Liver (tissue), 9 donors: Measurements from ENCODE around the gene SH3PXD2B. TPM values are rescaled to one million over a fixed set of nuclear protein-coding genes. Genes with fewer than 3 reads are reported as not detected.

Experiments
- DNase-seq: peaks from one replicate; pipeline ENCODE4 v3.0.0-alpha.2; 2017; ENCODE audit warnings: low spot score
- H3K27ac ChIP-seq, 2 donors: one replicate each; pipeline ENCODE4 v1.7.0; 2013; ENCODE audit warnings: inconsistent platforms in 2 of 2, low read length in 2 of 2, control low read depth in 1 of 2, low read depth in 1 of 2, mild to moderate bottlenecking in 1 of 2
- H3K27me3 ChIP-seq, 4 donors: one replicate each; pipeline versions ENCODE4 v1.6.1 to v1.7.0; 2013; ENCODE audit warnings: low read length in 3 of 4, inconsistent platforms in 1 of 4, mild to moderate bottlenecking in 1 of 4, moderate library complexity in 1 of 4; ENCODE audit not compliant: control insufficient read depth in 4 of 4, insufficient read depth in 4 of 4
- H3K36me3 ChIP-seq, 4 donors: one replicate each; pipeline versions ENCODE4 v1.6.1 to v1.7.0; 2013; ENCODE audit warnings: low read length in 3 of 4, mild to moderate bottlenecking in 3 of 4, low read depth in 1 of 4, moderate library complexity in 1 of 4; ENCODE audit not compliant: control insufficient read depth in 4 of 4, insufficient read depth in 3 of 4
- H3K4me1 ChIP-seq, 4 donors: one replicate each; pipeline versions ENCODE4 v1.6.1 to v1.7.0; 2013; ENCODE audit warnings: low read length in 3 of 4, mild to moderate bottlenecking in 3 of 4, moderate library complexity in 1 of 4; ENCODE audit not compliant: control insufficient read depth in 4 of 4, insufficient read depth in 4 of 4
- H3K4me3 ChIP-seq, 3 donors: one replicate each; pipeline versions ENCODE4 v1.6.1 to v1.7.0; 2013; ENCODE audit warnings: low read length in 3 of 3, control low read depth in 1 of 3, low read depth in 1 of 3, mild to moderate bottlenecking in 1 of 3
- H3K9ac ChIP-seq, 2 donors: one replicate each; pipeline ENCODE4 v1.7.0; 2013; ENCODE audit warnings: low read length in 2 of 2, mild to moderate bottlenecking in 2 of 2, moderate library complexity in 2 of 2, control low read depth in 1 of 2, low read depth in 1 of 2
- H3K9me3 ChIP-seq, 4 donors: one replicate each; pipeline versions ENCODE4 v1.6.1 to v1.7.0; 2013; ENCODE audit warnings: low read length in 3 of 4; ENCODE audit not compliant: control insufficient read depth in 4 of 4
- ATF3 ChIP-seq: IDR thresholded peaks from 2 replicates; pipeline ENCODE4 v1.6.1; 2016; ENCODE audit warnings: antibody characterized with exemption
- CTCF ChIP-seq: fragments of 150-350 bp; IDR thresholded peaks from 2 replicates; pipeline ENCODE4 v1.5.1; 2017; ENCODE audit warnings: improper control_type of control experiment, low read depth, low read length; ENCODE audit not compliant: missing input control
- EGR1 ChIP-seq, 2 donors: IDR thresholded peaks; 2 replicates each; pipeline ENCODE4 v1.6.1; 2016 to 2018; ENCODE audit warnings: antibody characterized with exemption in 2 of 2, low read depth in 2 of 2
- FOXA1 ChIP-seq: IDR thresholded peaks from 2 replicates; pipeline ENCODE4 v1.6.1; 2016; ENCODE audit warnings: antibody characterized with exemption
- FOXA2 ChIP-seq: IDR thresholded peaks from 2 replicates; pipeline ENCODE4 v1.6.1; 2016; ENCODE audit warnings: antibody characterized with exemption
- GABPA ChIP-seq, 2 donors: IDR thresholded peaks in 1 of 2; conservative IDR thresholded peaks in 1 of 2; 2 replicates each; pipeline ENCODE4 v1.6.1; 2016; ENCODE audit warnings: antibody characterized with exemption in 2 of 2, mild to moderate bottlenecking in 1 of 2, moderate library complexity in 1 of 2
- HNF4A ChIP-seq, 2 donors: conservative IDR thresholded peaks; 2 replicates each; pipeline ENCODE4 v1.6.1; 2016; ENCODE audit warnings: antibody characterized with exemption in 2 of 2, mild to moderate bottlenecking in 2 of 2
- HNF4G ChIP-seq: IDR thresholded peaks from 2 replicates; pipeline ENCODE4 v1.6.1; 2016; ENCODE audit warnings: antibody characterized with exemption
- JUND ChIP-seq, 2 donors: IDR thresholded peaks; 2 replicates each; pipeline ENCODE4 v1.6.1; 2016; ENCODE audit warnings: antibody characterized with exemption in 2 of 2
- MAX ChIP-seq: IDR thresholded peaks from 2 replicates; pipeline ENCODE4 v1.6.1; 2016; ENCODE audit warnings: antibody characterized with exemption
- NR2F2 ChIP-seq: IDR thresholded peaks from 2 replicates; pipeline ENCODE4 v1.6.1; 2016; ENCODE audit warnings: antibody characterized with exemption
- RAD21 ChIP-seq, 2 donors: IDR thresholded peaks; 2 replicates each; pipeline ENCODE4 v1.6.1; 2016; ENCODE audit warnings: antibody characterized with exemption in 2 of 2, mild to moderate bottlenecking in 2 of 2
- REST ChIP-seq: IDR thresholded peaks from 2 replicates; pipeline ENCODE4 v1.6.1; 2016; ENCODE audit warnings: antibody characterized with exemption, mild to moderate bottlenecking
- RXRA ChIP-seq, 2 donors: IDR thresholded peaks; 2 replicates each; pipeline ENCODE4 v1.6.1; 2017 to 2018; ENCODE audit warnings: antibody characterized with exemption in 2 of 2, mild to moderate bottlenecking in 1 of 2
- SP1 ChIP-seq: IDR thresholded peaks from 2 replicates; pipeline ENCODE4 v1.6.1; 2018; ENCODE audit warnings: antibody characterized with exemption, mild to moderate bottlenecking
- TAF1 ChIP-seq: conservative IDR thresholded peaks from 2 replicates; pipeline ENCODE4 v1.6.1; 2016; ENCODE audit warnings: antibody characterized with exemption, mild to moderate bottlenecking
- YY1 ChIP-seq: IDR thresholded peaks from 2 replicates; pipeline ENCODE4 v1.6.1; 2016; ENCODE audit warnings: antibody characterized with exemption, mild to moderate bottlenecking
- ZBTB33 ChIP-seq: IDR thresholded peaks from 2 replicates; pipeline ENCODE4 v1.6.1; 2016; ENCODE audit warnings: antibody characterized with exemption
- WGBS: extraction: QIAGEN DNeasy Blood & Tissue Kit; methylation state at CpG from one replicate; pipeline ENCODE4 v1.1.7; 2013; 5-methylcytosine and 5-hydroxymethylcytosine counted together
- polyA plus RNA-seq, 2 donors: library from polyadenylated mRNA; stranded (reverse) in 1 of 2; unstranded in 1 of 2; fragments of 200-250 nt in 1 of 2; fragments of >200 nt in 1 of 2; fragmentation: Nextera tagmentation in 1 of 2; extraction: Ambion mirVana in 1 of 2; gene quantifications; one replicate each; pipeline versions ENCODE4 v1.2.1 to v1.2.3, GENCODE V29; 2013 to 2015
- total RNA-seq, 2 donors: library from RNA; depleted of rRNA; stranded (reverse); fragments of >200 nt; gene quantifications; one replicate each; pipeline ENCODE4 v1.2.3, GENCODE V29; 2014
- donor health status: healthy.
- donor health status: healthy.
- donor health status: healthy.
- donor health status: healthy.
- donor health status: healthy.

SH3PXD2B gene
- total and polyA plus RNA-seq, 4 donors, result 1.1 to 3.3 (median 2.2) TPM

DNA sequence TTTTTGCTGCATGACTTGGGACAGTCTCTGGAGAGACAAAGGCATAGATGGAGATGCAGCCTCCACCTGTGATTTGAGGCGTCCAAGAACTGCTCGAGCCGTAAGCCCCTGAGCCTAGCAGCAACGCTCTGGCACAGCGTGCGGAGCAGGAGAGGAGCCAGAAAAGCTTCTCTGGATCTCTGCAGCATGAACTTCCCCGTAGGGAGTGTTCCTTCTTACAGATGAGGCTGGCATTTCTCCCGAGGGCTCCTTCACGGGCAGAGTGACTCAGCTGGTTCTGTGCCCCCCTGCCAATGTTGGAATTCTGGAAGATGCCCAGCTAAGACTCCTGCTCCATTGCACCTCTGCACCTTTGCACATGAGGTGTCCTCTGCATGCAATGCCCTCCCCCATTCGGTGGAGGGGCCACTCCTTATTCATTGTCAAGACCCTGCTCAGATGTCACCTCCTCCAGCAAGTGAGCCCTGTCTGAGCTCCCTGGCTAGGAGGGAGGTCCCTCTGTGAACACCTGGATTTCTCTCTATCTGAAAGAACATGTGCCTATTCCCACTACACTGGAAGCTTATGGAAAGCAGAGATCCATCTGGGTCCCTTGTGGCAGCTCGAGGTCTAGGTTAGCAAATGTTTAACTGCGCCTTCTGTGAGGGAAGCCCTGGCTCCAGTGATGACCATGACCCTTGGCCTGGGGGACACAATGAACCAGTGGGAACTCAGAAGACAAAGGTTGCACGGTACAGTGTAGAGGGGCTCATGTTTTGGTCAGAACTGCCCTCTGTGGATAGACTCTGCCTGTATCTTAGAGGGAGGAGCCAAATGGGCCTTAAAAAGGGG lies 39.6 kb downstream of the SH3PXD2B start:
- no peak overlapping the region for H3K9ac ChIP-seq
- DNase-seq, result peak; percentile 58
- TF ChIP-seq FOXA2 (peak; percentile 10), HNF4A (conservative IDR thresholded peaks at IDR 0.05) (peak; percentile 98), NR2F2 (peak; percentile 90), ZBTB33 (no peak), ATF3 (no peak), RXRA (IDR thresholded peaks at IDR 0.05) (peak; percentile 90 to 93), HNF4G (peak; percentile 89), YY1 (no peak), EGR1 (IDR thresholded peaks at IDR 0.05; ENCODE audit: low read depth in 2 of 2) (peak in 1 of 2 donors; percentile 29), FOXA1 (peak; percentile 57), JUND (IDR thresholded peaks at IDR 0.05) (peak in 1 of 2 donors; percentile 70), SP1 (peak; percentile 89), TAF1 (no peak), MAX (peak; percentile 82), GABPA (IDR thresholded peaks at IDR 0.05 in 1 of 2, conservative IDR thresholded peaks at IDR 0.05 in 1 of 2) (no peak), RAD21 (IDR thresholded peaks at IDR 0.05) (peak; percentile 42 to 74), REST (peak; percentile 51), CTCF (no peak)
- 63% methylated on average over 13 of the region's 13 CpGs for WGBS
- H3K36me3 ChIP-seq, result no peaks in the 10 kb centered on the region
- peaks cover 20 to 39% (median 34%) of the 10 kb centered on the region in 4 donors for H3K4me1 ChIP-seq
- H3K9me3 ChIP-seq, result no peaks in the 10 kb centered on the region
- no peak overlapping the region for H3K27ac ChIP-seq
- no peaks in the 10 kb centered on the region for H3K27me3 ChIP-seq
- no peak overlapping the region for H3K4me3 ChIP-seq
